ENCODE results near the gene USP48.

The USP48 gene

DNA sequence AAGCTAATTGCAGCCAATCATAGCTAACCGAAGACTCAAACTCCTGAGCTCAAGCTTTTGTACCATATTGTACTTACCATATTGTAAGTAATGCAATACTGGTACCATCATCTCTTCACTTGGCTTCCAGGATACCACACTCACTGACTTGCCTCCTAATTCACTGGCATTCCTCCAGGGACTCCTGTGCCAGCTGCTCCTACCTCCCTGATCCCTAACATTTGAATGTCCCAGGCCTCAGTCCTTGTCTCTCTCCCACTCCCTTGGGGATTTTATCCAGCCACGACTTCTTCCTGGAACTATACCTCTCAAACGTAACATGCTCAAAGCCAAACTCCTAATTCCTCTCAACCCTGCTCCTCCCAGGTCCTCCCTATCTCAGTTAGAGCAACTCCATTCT, 33.8 kb downstream of the USP48 start:
- DNase-seq (ENCODE audit: low read depth) = no peak

DNA sequence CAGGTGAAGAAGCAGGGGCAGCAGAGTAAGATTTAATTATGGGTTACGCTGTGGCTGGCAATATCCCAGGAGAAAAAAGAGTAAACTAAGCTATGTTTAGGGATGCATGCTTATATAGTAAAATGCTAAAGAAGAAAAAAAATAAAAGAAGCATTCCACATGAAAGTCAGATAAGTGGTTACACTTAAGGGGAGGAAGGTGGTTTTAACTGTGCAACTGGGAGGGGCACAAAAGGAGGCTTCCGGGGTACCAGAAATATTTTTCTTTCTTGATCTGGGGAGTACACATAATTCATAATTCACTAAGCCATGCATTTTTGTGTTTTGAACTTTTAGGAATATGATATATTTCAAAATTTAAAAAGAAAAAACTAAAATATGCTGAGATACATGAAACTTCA, 39.5 kb downstream of the USP48 start:
- no peak for DNase-seq (ENCODE audit: low read depth)

DNA sequence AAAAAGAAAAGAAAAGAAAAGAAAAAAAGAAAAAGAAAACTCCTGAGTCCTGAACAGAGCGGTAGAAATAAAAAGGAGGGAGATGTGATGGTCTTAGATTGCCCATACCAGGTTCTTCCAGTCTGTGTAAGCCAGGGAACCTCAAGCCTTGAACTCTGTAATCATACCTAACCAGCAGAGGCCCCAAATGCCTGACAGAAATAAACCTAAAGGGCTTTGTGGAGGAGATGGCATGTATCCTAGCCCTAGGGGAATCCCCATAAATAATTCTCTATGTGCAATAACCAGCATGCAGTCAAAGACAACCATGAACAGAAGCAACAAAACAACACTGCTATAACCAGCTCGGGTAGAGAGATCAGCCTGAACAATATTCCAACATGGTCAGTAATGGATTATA, 40.4 kb downstream of the USP48 start:
- DNase-seq (ENCODE audit: low read depth) = no peak

DNA sequence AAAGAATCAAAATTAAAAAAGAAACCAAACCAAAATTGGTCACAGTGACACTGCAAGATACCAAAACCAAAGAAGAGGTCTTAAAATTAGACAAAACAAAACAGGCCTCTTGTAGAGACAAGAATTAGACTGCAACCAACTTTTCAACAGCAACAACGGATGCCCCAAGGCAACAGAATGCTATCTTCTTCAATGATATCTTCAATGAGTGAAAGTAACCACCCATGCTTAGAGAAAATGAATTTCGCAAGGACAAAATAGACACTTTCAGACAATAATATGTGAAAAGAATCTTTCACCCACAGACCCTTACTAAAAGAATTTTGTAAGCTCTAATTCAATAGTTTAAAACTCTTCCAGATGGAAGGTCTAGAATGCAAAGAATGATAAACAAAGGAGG, 41.7 kb downstream of the USP48 start:
- no peak for DNase-seq (ENCODE audit: low read depth)

DNA sequence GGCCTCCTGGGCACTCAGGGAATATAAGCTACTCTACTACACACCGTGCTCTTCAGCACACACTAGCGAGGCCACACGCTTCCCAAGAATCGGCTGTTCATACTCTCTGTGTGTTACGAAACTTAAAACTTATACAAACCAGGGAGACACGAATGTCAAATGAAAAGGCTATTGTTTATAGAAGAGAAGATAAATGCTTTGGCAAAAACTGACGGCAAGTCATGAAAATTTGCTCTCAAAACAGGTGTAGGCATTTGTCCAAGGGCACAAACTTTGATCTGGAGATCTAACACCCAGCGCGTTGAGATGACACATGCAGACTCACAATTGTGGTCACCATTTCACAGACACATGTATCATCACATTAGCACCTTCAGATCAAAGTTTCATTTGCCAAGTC, 46.1 kb downstream of the USP48 start:
- DNase-seq (ENCODE audit: low read depth) = no peak

DNA sequence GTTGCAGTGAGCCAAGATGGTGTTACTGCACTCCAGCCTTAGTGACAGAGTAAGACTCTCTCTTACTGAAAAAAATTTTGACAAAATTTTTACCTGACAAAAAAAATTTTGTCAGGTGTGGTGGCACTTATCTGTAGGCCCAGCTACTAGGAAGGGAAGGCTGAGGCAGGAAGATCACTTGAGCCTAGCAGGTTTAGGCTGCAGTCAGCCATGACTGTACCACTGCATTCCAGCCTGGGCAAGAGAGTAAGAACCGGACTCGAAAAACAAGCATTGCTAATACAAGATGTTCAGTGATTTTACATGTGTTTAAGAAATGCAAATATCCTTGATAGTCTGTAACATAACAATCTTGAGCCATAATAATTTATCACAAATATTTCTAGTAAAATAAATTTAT, 46.9 kb downstream of the USP48 start:
- no peak for DNase-seq (ENCODE audit: low read depth)

DNA sequence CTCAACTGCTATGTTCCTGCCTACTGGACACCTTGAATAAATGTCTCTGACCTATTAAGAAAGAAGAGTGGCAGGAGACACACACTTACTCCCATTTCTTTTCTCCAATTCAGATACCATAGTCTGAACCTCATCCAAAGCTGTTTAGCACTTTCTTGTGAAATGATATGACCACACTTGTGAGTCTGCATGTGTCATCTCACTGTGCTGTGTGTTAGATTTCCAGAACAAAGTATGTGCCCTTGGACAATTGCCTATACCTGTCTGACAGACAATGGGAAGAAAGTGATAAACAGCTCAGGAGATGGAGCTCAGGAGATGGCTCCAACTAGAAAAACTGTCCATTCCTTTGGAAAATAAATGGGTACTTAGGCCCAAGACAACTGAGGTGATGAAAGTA, 48.4 kb downstream of the USP48 start:
- no peak for DNase-seq (ENCODE audit: low read depth)

DNA sequence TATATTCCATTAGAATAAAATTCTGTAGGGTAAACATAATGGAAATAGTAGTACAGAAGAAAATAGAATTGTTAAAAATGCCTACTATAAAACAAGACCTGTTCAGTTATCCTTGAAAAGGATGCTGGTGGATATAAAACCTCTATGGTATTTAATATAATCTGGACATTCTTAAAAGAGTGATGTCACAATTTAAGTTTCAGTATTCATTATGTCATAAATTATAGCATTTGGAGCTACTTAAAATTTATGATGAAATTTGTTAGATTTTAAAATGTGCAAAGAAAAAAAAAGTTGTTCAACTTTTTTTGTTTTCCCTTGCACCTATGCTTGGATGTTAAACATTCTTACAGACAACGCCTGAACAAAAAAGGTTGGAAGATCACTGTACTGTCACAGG, 50.3 kb downstream of the USP48 start:
- no peak for DNase-seq (ENCODE audit: low read depth)

DNA sequence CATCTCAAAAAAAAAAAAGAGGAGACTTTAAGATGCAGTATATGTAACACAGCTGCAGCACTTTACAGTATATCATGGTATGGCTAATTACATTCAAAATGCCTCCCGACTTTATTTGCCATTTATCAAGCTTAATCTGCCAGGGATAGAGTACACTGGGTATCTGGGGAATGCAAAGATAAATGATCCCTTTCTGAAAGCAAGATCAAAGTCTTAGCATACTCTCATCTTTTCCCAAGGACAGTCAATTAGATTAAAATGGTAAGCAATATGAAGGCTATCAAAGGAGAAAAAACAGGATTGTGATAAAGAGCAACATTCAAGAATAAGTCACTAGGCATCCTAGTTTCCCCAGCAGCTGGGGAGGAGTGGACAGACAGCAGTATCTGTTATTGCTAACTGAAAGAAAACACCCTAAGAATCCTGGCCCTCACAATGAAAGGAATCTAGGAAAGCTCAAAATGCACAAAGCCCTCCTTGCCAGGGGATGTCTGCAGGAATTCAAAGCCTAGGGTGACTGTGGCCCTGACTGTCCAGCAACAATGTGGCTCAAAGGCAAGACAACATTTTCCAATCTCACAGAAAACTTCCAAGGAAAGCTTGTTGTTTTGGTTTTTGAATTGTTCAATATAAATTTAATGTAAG, 57.1 kb downstream of the USP48 start:
- DNase-seq (ENCODE audit: low read depth) = no peak

DNA sequence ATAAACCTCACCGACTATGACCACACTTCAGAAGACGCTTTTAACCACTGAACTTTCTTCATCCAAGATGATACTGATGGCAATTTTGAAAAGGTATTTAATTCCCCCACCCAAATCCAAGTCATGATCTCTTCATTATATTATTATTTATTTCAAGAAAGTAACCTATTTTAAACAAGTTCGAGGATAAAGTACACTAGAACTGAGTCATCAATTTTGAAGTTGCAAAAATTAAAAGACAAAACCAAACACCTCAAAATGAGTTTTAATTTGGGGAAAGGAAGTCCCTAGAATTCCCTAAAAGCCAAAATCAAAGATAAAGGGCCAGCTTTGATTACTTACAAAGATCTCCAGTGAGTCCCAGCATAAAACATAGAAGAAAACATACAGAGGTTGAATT, 58.4 kb downstream of the USP48 start:
- no peak for DNase-seq (ENCODE audit: low read depth)

DNA sequence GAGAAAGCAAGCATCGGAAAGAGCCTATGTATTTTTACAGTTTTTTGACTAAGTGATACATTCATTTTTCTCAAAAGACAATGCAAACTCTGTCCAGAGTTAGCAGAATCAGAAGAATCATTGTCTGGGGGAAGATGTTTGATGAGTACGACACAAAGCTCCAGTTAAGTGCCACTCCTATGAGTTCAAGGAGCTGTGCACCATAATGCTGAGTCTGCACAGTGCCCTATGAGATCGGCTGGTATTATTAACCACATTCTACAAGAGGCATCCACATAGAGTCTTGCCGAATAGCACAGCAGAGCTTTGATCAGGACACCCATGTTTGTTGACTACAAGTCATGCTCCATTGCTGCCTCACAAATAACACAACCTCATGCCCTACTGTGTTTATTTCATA, 58.9 kb downstream of the USP48 start:
- DNase-seq (ENCODE audit: low read depth) = no peak

DNA sequence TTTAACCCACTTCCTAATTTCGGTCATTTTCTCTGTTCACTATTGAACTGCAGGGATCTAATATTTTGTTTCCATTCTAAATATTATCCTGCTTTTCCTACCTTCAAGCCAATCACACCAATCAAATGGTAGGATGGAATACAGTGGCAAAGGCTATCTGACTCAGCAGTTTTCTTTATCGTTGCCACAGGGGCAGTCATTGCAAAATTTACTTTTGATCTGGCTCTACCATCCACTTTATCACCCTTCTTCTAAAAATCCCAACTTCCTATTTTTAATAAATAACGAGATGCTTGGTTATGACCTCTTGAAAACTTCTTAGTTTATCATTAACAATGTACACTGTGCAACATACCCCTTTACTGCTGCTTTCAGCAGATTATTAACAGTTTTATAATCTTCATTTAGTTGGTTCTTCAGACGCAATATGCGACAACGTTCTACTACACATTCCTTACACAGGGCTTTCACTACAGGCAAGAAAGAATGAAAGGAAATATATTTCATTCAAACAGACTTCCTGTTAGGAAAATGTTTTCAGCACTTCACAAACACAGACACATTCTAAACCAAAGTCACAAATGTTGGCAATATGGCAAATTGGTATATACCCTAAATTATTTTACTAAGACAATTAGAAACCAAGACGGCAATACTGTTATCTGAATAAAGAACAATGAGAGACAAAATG, 61.5 kb downstream of the USP48 start:
- no peak for DNase-seq (ENCODE audit: low read depth)

DNA sequence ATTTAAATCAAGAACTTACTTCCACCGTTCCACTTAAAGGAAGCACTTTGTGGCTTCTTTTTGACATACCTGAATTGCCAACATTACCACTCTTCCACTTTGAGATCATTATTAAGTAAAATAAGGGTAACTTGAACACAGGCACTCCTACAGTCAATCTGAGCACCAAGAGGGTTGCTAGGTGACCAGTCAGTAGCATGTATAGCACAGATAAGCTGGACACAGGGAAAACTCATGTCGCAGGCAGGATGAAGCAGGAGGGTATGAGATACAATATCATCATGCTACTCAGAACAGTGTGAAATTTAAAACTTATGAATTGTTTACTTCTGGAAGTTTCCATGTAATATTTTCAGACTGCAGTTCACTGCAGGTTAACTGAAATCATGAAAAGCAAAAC, 66.8 kb downstream of the USP48 start:
- no peak for DNase-seq (ENCODE audit: low read depth)

DNA sequence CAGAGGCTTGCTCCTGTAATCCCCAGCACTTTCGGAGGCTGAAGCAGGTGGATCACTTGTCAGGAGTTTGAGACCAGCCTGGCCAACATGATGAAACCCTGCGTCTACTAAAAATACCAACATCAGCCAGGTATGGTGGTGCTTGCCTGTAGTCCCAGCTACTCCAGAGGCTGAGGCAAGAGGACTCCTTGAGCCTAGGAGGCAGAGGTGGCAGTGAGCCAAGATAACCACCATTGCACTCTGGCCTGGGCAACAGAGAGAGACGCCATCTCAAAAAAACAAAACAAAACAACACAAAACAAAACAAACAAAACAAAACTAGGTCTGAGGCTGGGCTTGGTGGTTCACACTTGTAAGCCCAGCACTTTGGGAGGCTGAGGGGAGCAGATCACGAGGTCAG, 75.1 kb downstream of the USP48 start:
- no peak for DNase-seq (ENCODE audit: low read depth)

DNA sequence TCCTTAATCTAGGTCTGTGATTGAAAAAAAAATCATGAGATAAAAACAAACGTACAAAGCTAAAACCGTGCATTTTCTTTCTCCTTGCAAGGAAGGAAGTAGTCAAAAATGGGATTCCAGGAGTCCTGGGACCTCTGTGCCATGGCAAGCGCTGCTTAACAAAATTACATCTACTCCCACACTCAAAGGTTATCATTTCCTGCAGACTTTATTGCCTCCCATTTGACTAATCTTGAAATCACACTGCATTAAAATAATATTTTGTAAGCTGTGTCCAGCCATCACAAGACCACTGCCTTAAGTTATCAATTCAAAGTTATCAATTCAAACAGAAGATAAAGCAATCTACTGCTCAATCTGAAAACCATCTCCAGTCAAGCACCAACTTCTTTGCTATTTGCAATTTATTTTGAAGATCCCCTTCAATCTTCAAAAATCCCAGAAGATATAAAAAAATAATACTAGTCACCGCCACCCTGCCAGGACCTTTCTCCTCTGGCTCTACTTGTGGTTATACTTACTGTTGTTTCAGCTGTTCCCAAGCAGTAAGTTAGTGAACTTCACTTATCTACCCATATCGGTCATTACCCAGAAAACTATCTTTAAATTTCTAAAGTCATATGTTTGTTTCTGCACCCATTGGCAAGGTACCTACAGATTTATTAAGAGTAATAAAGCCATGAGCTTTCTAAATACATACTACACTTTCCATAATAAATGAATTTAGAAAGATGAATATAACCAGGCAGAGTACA, 75.7 kb downstream of the USP48 start:
- no peak for DNase-seq (ENCODE audit: low read depth)

DNA sequence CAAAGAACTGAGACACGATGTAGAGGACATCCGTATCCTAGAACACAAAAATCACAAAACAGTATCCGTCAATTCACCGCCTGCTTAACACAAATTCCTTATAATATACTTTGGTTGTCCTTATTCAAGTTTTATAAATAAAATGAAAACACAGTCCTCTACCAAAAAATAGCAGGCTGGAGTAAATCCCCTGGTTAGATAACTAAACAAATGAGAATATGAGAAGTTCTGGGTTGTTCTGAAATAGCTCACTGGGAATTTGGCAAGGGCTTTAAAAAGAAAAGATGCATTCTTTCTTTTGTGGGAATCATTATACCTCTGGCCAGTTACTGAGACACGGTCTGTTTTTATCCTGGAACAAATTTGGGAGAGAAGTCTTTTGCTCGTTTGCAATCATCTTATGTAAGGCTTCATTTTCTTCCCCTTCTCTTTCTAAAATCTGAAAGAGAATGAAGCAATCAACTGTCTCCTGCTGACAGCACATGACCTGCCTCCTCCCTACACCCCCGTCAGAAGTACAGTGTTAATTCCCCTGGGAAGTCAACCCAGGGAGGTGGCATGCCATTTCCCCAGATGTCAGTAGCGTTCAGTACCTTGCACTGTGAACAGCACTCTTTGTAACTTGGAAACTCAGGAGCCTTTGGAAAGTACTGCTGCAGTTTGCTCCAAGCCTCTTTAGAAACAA, 76.7 kb downstream of the USP48 start:
- DNase-seq (ENCODE audit: low read depth) = no peak

DNA sequence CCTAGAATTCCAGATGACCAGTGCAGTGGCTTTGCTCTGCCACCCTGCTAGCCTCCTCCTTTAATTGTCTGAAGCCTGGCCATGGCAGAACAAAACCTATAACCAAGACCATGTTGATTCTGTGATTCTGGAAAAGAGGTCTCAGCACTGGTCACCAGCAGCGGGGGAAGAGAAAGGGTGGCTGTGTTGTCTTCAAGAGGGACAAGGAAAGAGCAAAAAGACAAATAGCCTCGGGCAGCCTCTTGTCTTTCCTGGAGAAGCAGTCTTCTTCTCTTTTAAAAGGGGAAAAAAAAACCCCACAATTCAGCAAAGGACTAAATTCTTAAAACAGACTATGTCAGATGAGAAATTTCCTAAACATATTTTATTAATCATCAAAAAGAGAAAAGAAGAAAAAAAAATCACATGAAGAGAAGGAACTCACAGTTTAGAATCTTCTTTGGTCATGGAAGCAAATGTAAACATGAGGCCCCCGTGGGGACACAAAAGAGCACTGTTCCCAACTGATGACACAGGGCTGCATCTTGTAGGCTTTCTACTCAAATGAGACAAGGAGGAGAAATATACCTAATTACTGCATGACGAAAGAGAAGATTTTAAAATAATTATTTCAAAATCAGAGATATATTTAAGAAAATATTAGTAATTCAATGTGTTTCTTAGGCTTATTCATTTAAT, 77.5 kb downstream of the USP48 start:
- DNase-seq (ENCODE audit: low read depth) = no peak

DNA sequence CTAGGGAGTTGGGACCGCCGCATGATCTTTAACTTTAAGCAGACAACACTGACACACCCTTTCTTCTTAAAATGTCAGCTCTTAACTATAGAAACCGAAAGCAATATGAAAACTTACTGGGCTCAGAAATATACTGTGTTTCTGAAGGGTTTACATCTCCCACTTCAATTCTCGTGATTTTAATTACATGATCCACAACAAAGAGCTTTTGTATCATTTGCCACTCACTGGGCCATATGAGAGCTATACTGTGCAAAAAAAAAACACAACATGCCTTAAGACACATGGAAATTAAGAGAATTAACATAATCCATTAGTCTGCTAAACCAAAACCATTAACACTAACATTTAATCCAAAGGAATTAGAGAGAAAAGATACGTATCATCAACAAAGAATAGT, 78.8 kb downstream of the USP48 start:
- no peak for DNase-seq (ENCODE audit: low read depth)

DNA sequence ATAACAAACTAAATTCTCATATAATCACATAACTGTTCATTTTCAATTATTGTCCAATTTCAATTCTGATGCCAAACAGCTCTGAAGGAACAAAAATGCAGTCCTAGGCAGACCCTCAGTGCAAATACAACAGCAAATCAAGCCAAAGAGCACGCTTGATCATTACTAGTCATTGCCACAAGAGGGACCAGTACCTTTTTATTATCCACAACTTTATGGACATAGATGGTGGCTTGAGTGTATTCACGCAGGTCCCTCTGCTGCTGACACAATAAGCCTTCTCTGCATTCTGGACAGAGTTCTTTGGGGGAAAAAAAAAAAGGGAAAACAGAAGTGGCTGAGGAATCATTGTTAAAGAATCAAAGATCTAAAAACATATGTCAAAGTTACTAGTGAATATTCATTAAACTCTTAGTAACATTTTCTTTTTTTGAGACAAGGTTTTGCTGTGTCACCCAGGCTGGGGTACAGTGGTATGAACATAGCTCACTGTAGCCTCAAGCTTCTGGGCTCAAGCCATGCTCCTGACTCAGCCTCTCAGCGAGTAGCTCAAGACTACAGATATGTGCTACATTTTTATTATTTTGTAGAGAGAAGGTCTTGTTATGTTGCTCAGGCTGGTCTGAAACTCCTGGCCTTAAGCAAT, 79.5 kb downstream of the USP48 start:
- DNase-seq (ENCODE audit: low read depth) = peak; percentile 58

DNA sequence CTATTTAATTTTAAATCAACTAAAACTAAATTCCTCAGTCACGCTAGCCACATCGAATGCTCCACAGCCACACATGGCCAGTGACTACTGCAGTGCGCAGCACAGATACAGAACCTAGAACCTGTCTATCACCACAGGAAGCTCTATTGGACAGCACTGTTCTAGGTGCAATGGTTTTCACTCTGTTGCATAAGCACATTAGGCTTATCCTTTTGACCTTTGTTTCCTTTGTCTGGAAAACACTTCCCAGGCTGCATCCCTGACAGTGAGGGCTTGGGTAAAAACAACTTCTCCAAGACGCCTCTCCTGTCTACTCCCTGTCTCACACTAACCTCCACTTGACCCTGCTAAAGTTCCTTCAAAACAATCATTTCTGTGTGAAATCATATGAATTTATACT, 80.2 kb downstream of the USP48 start:
- no peak for DNase-seq (ENCODE audit: low read depth)

DNA sequence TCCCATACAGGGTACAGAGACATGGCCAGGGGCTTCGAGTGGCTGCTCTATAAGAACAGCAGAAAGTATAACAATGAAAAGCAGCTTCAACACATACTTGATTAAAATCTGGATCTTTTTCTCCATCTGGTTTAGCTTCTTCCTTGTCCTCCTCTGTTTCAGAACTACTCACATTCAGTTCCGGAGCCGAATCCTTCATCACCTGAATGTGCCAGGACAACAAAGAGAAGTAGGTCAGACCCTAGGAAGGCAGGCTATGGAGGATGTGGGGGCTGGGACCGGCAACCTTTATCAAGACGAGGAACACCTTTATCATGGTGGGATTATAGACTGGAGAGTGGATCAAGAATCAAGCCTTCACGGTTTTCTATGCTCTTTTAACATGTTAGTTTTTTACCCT, 81.5 kb downstream of the USP48 start:
- no peak for DNase-seq (ENCODE audit: low read depth)

DNA sequence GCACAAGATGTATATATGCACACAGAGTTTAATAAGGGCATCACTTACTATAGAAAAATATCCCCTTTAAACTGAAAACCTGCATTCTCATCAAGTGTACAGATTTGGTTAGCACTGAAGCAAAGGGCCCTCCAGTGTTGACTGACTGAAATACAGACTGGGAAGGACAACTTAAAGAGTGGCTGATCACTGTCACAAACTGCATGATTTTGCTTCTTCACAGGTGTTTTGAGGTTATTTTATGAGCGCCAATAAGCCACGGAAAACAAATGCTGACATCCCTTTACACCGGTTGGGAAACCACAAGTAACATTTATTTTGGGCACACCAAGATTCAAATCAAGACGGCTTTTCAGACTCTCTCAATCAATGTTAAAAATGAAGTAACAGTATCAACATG, 82.9 kb downstream of the USP48 start:
- DNase-seq (ENCODE audit: low read depth) = no peak

Data from ELR (cell line).